ENCODE measurements around the gene RAP2B.
"Not testable (repeated sequence)": the region's sequence is repeated elsewhere in the genome, so short reads cannot be mapped to it uniquely, and the experiment has no call there.

Gene RAP2B

GRCh38 chr3:153161714-153162512 lies at the start of gene RAP2B:
Gene RAP2B, plus strand, starts transcription at chr3:153162226. Its CDS starts 468 bp downstream, at chr3:153162694.
- H3K4me3 ChIP-seq (replicated peaks; ENCODE audit: low read depth, low read length) = peak within 1 kb of the TSS; percentile 90
- peak; percentile 96 for DNase-seq (ENCODE audit: low read depth)
- no peak for TF ChIP-seq CTCF (IDR thresholded peaks at IDR 0.05; ENCODE audit: low read length, missing control alignments)

- H3K4me3 ChIP-seq (replicated peaks; ENCODE audit: low read depth, low read length) = no peak overlapping the region
- DNase-seq (ENCODE audit: low read depth) = no peak
- TF ChIP-seq CTCF (IDR thresholded peaks at IDR 0.05; ENCODE audit: low read length, missing control alignments) = no peak
These were observed 48.5 kb upstream of the RAP2B start for GRCh38 chr3:153113541-153113940.

GRCh38 chr3:153114270-153114669 lies 47.8 kb upstream of the RAP2B start:
- H3K4me3 ChIP-seq (replicated peaks; ENCODE audit: low read depth, low read length); DNase-seq (ENCODE audit: low read depth): not testable (repeated sequence)

- TF ChIP-seq CTCF (IDR thresholded peaks at IDR 0.05; ENCODE audit: low read length, missing control alignments) = no peak
- H3K4me3 ChIP-seq (replicated peaks; ENCODE audit: low read depth, low read length) = no peak overlapping the region
- DNase-seq (ENCODE audit: low read depth) = no peak
These were observed 46.7 kb upstream of the RAP2B start for GRCh38 chr3:153115326-153115725.

- DNase-seq (ENCODE audit: low read depth) = no peak
- TF ChIP-seq CTCF (IDR thresholded peaks at IDR 0.05; ENCODE audit: low read length, missing control alignments) = no peak
- no peak overlapping the region for H3K4me3 ChIP-seq (replicated peaks; ENCODE audit: low read depth, low read length)
These were observed 34.2 kb upstream of the RAP2B start for GRCh38 chr3:153127788-153128187.

GRCh38 chr3:153129426-153129825 lies 32.6 kb upstream of the RAP2B start:
- DNase-seq (ENCODE audit: low read depth) = no peak
- TF ChIP-seq CTCF (IDR thresholded peaks at IDR 0.05; ENCODE audit: low read length, missing control alignments) = no peak
- H3K4me3 ChIP-seq (replicated peaks; ENCODE audit: low read depth, low read length) = no peak overlapping the region

GRCh38 chr3:153129866-153130265 lies 32.2 kb upstream of the RAP2B start:
- no peak for DNase-seq (ENCODE audit: low read depth)
- TF ChIP-seq CTCF (IDR thresholded peaks at IDR 0.05; ENCODE audit: low read length, missing control alignments) = no peak
- no peak overlapping the region for H3K4me3 ChIP-seq (replicated peaks; ENCODE audit: low read depth, low read length)
